WI38 (cell line): ENCODE results near the gene PPP1R12A.

ENCODE experiments used
- H3K4me3 ChIP-seq: 2 replicates; pipeline ENCODE4 v1.5.1; 2011; ENCODE audit warnings: low read depth, mild to moderate bottlenecking, control low read depth, low read length
- CTCF ChIP-seq: IDR thresholded peaks from 2 replicates; pipeline ENCODE4 v1.5.1; 2012; ENCODE audit warnings: low read depth, mild to moderate bottlenecking, control low read depth, low read length

The PPP1R12A gene

GRCh38 chr12:79973801-79974200, 38.9 kb upstream of the PPP1R12A start:
- H3K4me3 ChIP-seq, result no peak overlapping the region
- TF ChIP-seq CTCF, result no peak

- no peak overlapping the region for H3K4me3 ChIP-seq
- no peak for TF ChIP-seq CTCF
These were observed 29.3 kb upstream of the PPP1R12A start for GRCh38 chr12:79964100-79964627.

- no peak overlapping the region for H3K4me3 ChIP-seq
- no peak for TF ChIP-seq CTCF
These were observed 26.5 kb upstream of the PPP1R12A start for GRCh38 chr12:79961411-79961810.

GRCh38 chr12:79959484-79959883, 24.6 kb upstream of the PPP1R12A start:
- TF ChIP-seq CTCF, result no peak
- no peak overlapping the region for H3K4me3 ChIP-seq

- H3K4me3 ChIP-seq, result no peak overlapping the region
- no peak for TF ChIP-seq CTCF
These were observed 22.0 kb upstream of the PPP1R12A start for GRCh38 chr12:79956896-79957295.

- no peak for TF ChIP-seq CTCF
- H3K4me3 ChIP-seq, result no peak overlapping the region
These were observed 20.7 kb upstream of the PPP1R12A start for GRCh38 chr12:79955561-79955960.

GRCh38 chr12:79954037-79954610, 19.2 kb upstream of the PPP1R12A start:
- no peak for TF ChIP-seq CTCF
- H3K4me3 ChIP-seq, result no peak overlapping the region
